ENCODE results near the gene VPS35. TPM values are rescaled to one million over a fixed set of nuclear protein-coding genes. Genes with fewer than 3 reads are reported as not detected.

Gene VPS35
- total and polyA plus RNA-seq, 2 of the 13 experiments (the other 11 are each of a cell fraction or from before 2014, with no cell fraction given), result 30.7 to 136 TPM

- TF ChIP-seq CCDC6 (CRISPR knock-in tag; IDR thresholded peaks at IDR 0.05), result 0 out of 2 replicates have a peak, but pooled peaks have one; percentile 56
- TF ChIP-seq ZNF441 (CRISPR knock-in tag; IDR thresholded peaks at IDR 0.05; ENCODE audit: borderline replicate concordance), result no peak
- TF ChIP-seq ZNF549 (CRISPR knock-in tag; IDR thresholded peaks at IDR 0.05), result 0 out of 2 replicates have a peak, but pooled peaks have one; percentile 49
- no peak for TF ChIP-seq HMGA1 (CRISPR knock-in tag; conservative IDR thresholded peaks at IDR 0.05)
- TF ChIP-seq RBFOX2 (IDR thresholded peaks at IDR 0.05; ENCODE audit: low read depth, low read length), result peak; percentile 88
- peak; percentile 78; the same call in 1 of the 2 replicates for TF ChIP-seq ZNF788 (CRISPR knock-in tag; IDR thresholded peaks at IDR 0.05; ENCODE audit: borderline replicate concordance)
- peak; percentile 81; the same call in 1 of the 2 replicates for TF ChIP-seq POGK (CRISPR knock-in tag; conservative IDR thresholded peaks at IDR 0.05)
- TF ChIP-seq PHB2 (IDR thresholded peaks at IDR 0.05; ENCODE audit: partially characterized antibody), result no peak
- peak; percentile 53 for TF ChIP-seq AGO2 (optimal IDR thresholded peaks at IDR 0.05; ENCODE audit: low read depth, low read length)
- TF ChIP-seq XBP1 (CRISPR knock-in tag; IDR thresholded peaks at IDR 0.05), result peak; percentile 61; the same call in 1 of the 2 replicates
- peak; percentile 32; the same call in 1 of the 2 replicates for TF ChIP-seq HOMEZ (CRISPR knock-in tag; IDR thresholded peaks at IDR 0.05; ENCODE audit: low read depth)
- TF ChIP-seq FLYWCH1 (CRISPR knock-in tag; IDR thresholded peaks at IDR 0.05), result 0 out of 2 replicates have a peak, but pooled peaks have one; percentile 45
- peak; percentile 78; the same call in 1 of the 2 replicates for TF ChIP-seq MAF1 (CRISPR knock-in tag; IDR thresholded peaks at IDR 0.05; ENCODE audit: borderline replicate concordance)
- peak; percentile 72; the same call in 1 of the 2 replicates for TF ChIP-seq ZFP91 (CRISPR knock-in tag; IDR thresholded peaks at IDR 0.05; ENCODE audit: borderline replicate concordance)
- TF ChIP-seq ZNF468 (CRISPR knock-in tag; IDR thresholded peaks at IDR 0.05), result no peak
- no peak for TF ChIP-seq ZNF10 (CRISPR knock-in tag; IDR thresholded peaks at IDR 0.05; ENCODE audit: borderline replicate concordance, low read depth)
- TF ChIP-seq CBX1 (IDR thresholded peaks at IDR 0.05; ENCODE audit: low read depth), result peak; percentile 77
- TF ChIP-seq HOXA5 (CRISPR knock-in tag; IDR thresholded peaks at IDR 0.05), result no peak
- peak; percentile 45; the same call in 1 of the 2 replicates for TF ChIP-seq ZNF773 (CRISPR knock-in tag; IDR thresholded peaks at IDR 0.05; ENCODE audit: borderline replicate concordance)
- peak; percentile 33; the same call in 1 of the 2 replicates for TF ChIP-seq ZNF331 (CRISPR knock-in tag; IDR thresholded peaks at IDR 0.05)
- TF ChIP-seq ATF1 (CRISPR knock-in tag; IDR thresholded peaks at IDR 0.05), result peak; percentile 89
- TF ChIP-seq HMG20A (CRISPR knock-in tag; IDR thresholded peaks at IDR 0.05; ENCODE audit: borderline replicate concordance), result no peak
- peak; percentile 100 for TF ChIP-seq HDAC1 (CRISPR knock-in tag; IDR thresholded peaks at IDR 0.05)
- no peak for TF ChIP-seq ZFP37 (CRISPR knock-in tag; IDR thresholded peaks at IDR 0.05; ENCODE audit: borderline replicate concordance)
- no peak for TF ChIP-seq NR1H2 (CRISPR knock-in tag; IDR thresholded peaks at IDR 0.05; ENCODE audit: borderline replicate concordance, low read depth)
These were observed 67.7 kb downstream of the VPS35 start, which contains the start of gene SHCBP1 (continued) for GRCh38 chr16:46621006-46621933.
